Measurements from ENCODE around the gene GLRA1. TPM values are rescaled to one million over a fixed set of nuclear protein-coding genes. Genes with fewer than 3 reads are reported as not detected.
A peak's percentile ranks its signal among the peaks of the same experiment; 100 is the strongest.

GLRA1 gene
- total RNA-seq, result not detected in 2 replicates
- long read RNA-seq, result 0 reads

DNA sequence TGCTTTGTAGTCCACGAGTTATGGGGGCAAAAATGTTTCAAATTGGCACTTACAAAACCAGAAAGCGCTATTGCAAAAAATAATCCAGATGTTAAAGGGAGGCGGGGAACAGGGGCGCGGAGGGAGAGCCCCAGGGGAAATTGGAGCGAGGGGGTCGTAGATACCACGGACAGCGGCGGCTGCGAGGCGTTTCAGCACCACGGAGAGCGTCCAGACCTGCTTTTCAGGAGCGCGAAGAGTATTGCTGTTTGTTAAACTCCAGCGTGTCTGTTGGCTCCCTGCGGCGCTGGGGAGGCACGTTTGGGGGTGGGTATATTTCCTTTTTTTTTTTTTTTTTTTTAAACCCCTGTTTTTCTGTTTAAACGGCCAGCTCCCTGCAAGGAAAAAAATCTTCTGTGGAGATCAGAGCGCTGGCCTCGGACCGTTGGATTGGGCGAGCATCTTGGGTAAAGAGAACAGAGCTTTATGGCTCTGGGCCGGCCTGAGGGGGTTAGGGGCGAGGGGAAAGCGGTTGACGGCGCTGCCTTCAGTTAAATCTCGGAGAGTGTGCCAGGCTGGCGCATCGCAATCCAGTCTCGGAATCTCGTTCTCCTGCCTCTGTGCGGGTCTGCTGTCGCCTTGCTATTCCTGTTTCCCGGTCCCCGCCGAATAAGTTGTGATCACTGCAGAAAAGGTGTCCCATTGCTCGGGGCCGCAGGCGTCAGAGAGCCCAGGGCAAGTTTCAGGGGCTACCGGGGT lies at the start of gene GLRA1:
TSS of gene GLRA1 (minus strand) at position 288 of the 738 bp plus-strand sequence. CDS start 302 bp downstream, outside the sequence.
- peak; percentile 68 for DNase-seq (ENCODE audit: low spot score, unreplicated experiment)
- peak within 1 kb of the TSS; percentile 35 for H3K4me3 Mint-ChIP-seq (ENCODE audit: low read depth)
- H3K27ac Mint-ChIP-seq, result no peak within 1 kb of the TSS
- peaks cover 2% of the 10 kb centered on the region for H3K4me1 Mint-ChIP-seq (ENCODE audit: low read depth)
- no peaks in the 10 kb centered on the region for H3K36me3 Mint-ChIP-seq (ENCODE audit: insufficient read depth)
- TF ChIP-seq, protein P1, sequence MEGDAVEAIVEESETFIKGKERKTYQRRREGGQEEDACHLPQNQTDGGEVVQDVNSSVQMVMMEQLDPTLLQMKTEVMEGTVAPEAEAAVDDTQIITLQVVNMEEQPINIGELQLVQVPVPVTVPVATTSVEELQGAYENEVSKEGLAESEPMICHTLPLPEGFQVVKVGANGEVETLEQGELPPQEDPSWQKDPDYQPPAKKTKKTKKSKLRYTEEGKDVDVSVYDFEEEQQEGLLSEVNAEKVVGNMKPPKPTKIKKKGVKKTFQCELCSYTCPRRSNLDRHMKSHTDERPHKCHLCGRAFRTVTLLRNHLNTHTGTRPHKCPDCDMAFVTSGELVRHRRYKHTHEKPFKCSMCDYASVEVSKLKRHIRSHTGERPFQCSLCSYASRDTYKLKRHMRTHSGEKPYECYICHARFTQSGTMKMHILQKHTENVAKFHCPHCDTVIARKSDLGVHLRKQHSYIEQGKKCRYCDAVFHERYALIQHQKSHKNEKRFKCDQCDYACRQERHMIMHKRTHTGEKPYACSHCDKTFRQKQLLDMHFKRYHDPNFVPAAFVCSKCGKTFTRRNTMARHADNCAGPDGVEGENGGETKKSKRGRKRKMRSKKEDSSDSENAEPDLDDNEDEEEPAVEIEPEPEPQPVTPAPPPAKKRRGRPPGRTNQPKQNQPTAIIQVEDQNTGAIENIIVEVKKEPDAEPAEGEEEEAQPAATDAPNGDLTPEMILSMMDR (IDR thresholded peaks at IDR 0.05; ENCODE audit: unreplicated experiment), result no peak
- H3K9me3 Mint-ChIP-seq (ENCODE audit: low read depth), result peaks cover 2% of the 10 kb centered on the region
- peaks cover 34% of the 10 kb centered on the region for H3K27me3 Mint-ChIP-seq

DNA sequence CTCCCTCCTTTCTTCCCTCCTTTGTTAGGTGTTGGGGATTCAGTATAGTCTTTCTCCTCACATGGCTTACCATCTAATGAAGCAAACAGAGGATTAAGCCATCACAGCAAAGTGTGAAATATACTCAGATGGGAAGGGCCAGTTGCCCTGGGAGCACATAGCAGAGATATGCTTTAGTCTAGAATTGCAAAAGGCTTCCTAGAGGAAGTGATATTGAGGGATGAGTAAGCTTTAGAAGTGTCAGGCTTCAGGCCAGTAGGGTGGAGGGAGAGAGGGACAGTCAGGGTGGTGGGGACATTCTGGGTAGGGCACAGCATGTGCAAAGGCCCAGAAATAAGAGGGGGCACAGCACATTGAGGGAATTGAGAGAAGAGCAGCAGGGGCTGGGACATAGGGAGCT lies 46.2 kb upstream of the GLRA1 start:
- no peaks in the 10 kb centered on the region for H3K27me3 Mint-ChIP-seq
- TF ChIP-seq, protein P1 (IDR thresholded peaks at IDR 0.05; ENCODE audit: unreplicated experiment), result no peak
- H3K4me1 Mint-ChIP-seq (ENCODE audit: low read depth), result peaks cover 3% of the 10 kb centered on the region
- no peak overlapping the region for H3K4me3 Mint-ChIP-seq (ENCODE audit: low read depth)
- DNase-seq (ENCODE audit: low spot score, unreplicated experiment), result no peak
- no peaks in the 10 kb centered on the region for H3K36me3 Mint-ChIP-seq (ENCODE audit: insufficient read depth)
- H3K27ac Mint-ChIP-seq, result no peak overlapping the region
- peaks cover 2% of the 10 kb centered on the region for H3K9me3 Mint-ChIP-seq (ENCODE audit: low read depth)

DNA sequence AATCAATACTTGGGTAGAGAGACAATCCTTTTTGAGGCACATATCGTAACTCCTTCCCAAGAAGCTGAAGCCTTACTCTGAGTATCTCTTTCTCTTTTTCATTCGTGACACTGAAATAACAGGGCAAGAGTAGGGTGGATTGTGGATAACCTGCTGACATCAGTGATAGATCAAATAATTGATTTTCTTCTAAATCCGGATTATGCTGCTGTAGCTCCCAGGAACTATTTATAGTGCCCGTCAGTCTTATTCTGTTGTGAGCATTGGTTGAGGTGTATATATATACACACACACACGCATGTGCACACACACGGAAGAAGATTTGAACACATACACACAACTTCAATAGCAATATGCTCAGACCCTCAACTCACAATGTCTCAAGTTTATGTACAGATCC lies 43.2 kb upstream of the GLRA1 start:
- Mint-ChIP-seq H3K4me3 (ENCODE audit: low read depth) (no peak overlapping the region), H3K27ac (no peak overlapping the region), H3K27me3 (no peaks in the 10 kb centered on the region), H3K36me3 (ENCODE audit: insufficient read depth) (no peaks in the 10 kb centered on the region), H3K9me3 (ENCODE audit: low read depth) (peaks cover 3% of the 10 kb centered on the region), H3K4me1 (ENCODE audit: low read depth) (peaks cover 11% of the 10 kb centered on the region)
- TF ChIP-seq, protein P1 (IDR thresholded peaks at IDR 0.05; ENCODE audit: unreplicated experiment), result no peak
- no peak for DNase-seq (ENCODE audit: low spot score, unreplicated experiment)

DNA sequence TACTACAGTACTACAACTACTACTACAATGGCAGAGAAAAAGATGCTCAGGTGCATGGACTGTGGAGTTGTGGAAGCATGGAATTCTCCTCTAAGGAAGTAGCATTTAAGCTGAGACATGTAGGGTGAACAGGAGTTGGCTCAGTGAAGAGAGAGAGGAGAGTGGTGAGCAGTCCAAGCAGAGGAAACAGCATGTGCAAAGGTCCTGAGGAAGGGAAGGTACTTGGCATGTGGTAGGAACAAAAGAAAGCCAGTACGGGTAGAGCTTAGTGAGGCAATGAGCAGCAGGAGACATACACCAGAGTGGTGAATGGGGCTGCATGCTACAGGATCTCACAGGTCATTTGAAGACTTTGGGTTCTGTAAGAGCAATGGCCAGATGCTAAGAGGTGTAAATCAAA lies 41.4 kb upstream of the GLRA1 start:
- TF ChIP-seq, protein P1 (IDR thresholded peaks at IDR 0.05; ENCODE audit: unreplicated experiment), result no peak
- Mint-ChIP-seq H3K27ac (peak overlapping the region; percentile 74), H3K4me3 (ENCODE audit: low read depth) (no peak overlapping the region), H3K4me1 (ENCODE audit: low read depth) (peaks cover 16% of the 10 kb centered on the region), H3K27me3 (no peaks in the 10 kb centered on the region), H3K36me3 (ENCODE audit: insufficient read depth) (no peaks in the 10 kb centered on the region), H3K9me3 (ENCODE audit: low read depth) (peaks cover 3% of the 10 kb centered on the region)
- DNase-seq (ENCODE audit: low spot score, unreplicated experiment), result no peak

DNA sequence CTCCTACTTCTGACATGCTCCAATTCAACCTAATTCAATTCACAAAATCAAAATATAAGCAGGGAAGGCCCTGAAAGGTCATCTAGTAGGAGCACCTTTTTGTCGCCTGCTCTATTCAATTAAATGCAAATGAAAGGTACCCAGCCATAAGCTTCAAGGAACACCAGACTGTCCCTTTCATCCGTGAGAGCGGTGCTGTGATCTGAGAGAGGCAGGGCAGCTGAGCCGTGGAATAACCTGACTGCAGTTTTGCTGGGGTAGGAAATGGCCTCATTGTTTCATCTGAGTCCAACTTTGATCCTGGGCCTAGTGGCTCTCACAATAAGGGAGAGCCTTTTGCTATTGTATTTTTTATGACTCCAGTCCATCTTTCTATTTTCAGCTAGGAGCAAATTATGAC lies 39.8 kb upstream of the GLRA1 start:
- H3K27me3 Mint-ChIP-seq, result no peaks in the 10 kb centered on the region
- H3K4me1 Mint-ChIP-seq (ENCODE audit: low read depth), result peaks cover 20% of the 10 kb centered on the region
- H3K27ac Mint-ChIP-seq, result no peak overlapping the region
- DNase-seq (ENCODE audit: low spot score, unreplicated experiment), result no peak
- H3K4me3 Mint-ChIP-seq (ENCODE audit: low read depth), result no peak overlapping the region
- peaks cover 3% of the 10 kb centered on the region for H3K9me3 Mint-ChIP-seq (ENCODE audit: low read depth)
- no peaks in the 10 kb centered on the region for H3K36me3 Mint-ChIP-seq (ENCODE audit: insufficient read depth)
- TF ChIP-seq, protein P1 (IDR thresholded peaks at IDR 0.05; ENCODE audit: unreplicated experiment), result no peak

All from progenitor cell of endocrine pancreas (in vitro differentiated cells).